ENCODE data around the gene CISTR. TPM values are rescaled to one million over a fixed set of nuclear protein-coding genes. Genes with fewer than 3 reads are reported as not detected.

CISTR gene
- total RNA-seq, result not detected

GRCh38 chr12:53751336-53752191 lies at the start of gene CISTR:
TSS of gene CISTR (minus strand) at chr12:53751979.

GRCh38 chr12:53727310-53728041 lies 24.3 kb downstream of the CISTR start, which contains the start of gene CALCOCO1:
TSS of gene CALCOCO1 (minus strand) at chr12:53727452. CDS start at chr12:53725242, 2,210 bp downstream.

Other genes with a start within 250 kb of the CISTR start
- not detected for gene NPFF, start 244.5 kb downstream of the CISTR start, total RNA-seq
- 22.5 TPM for gene ATF7, start 125.6 kb downstream of the CISTR start, total RNA-seq
- gene ATP5MC2, start 75.9 kb downstream of the CISTR start, total RNA-seq, result 324 TPM
- gene CALCOCO1, start 24.5 kb downstream of the CISTR start, total RNA-seq, result 119 TPM
- gene HOXC13, start 186.9 kb upstream of the CISTR start, total RNA-seq, result not detected
- gene HOXC12, start 202.9 kb upstream of the CISTR start, total RNA-seq, result not detected
- 1.5 TPM for gene HOXC11, start 221.1 kb upstream of the CISTR start, total RNA-seq
- 0.99 TPM for gene HOTAIR, start 223.0 kb upstream of the CISTR start, total RNA-seq
- gene HOXC10, start 233.2 kb upstream of the CISTR start, total RNA-seq, result 23.5 TPM
- gene HOXC9, start 248.2 kb upstream of the CISTR start, total RNA-seq, result 21.5 TPM

Data from metanephros (tissue), 1 donor.